ENCODE results near the gene PPP1R3D. TPM values are rescaled to one million over a fixed set of nuclear protein-coding genes. Genes with fewer than 3 reads are reported as not detected.

PPP1R3D gene
- total and polyA plus RNA-seq, 2 of the 13 experiments (the other 11 are each of a cell fraction or from before 2014, with no cell fraction given), result 1.2 to 3.7 TPM

GRCh38 chr20:59933849-59934585 lies 6.1 kb downstream of the PPP1R3D start (continued):
- TF ChIP-seq ZNF720 (CRISPR knock-in tag; IDR thresholded peaks at IDR 0.05) (no peak), ZNF10 (CRISPR knock-in tag; IDR thresholded peaks at IDR 0.05; ENCODE audit: borderline replicate concordance, low read depth) (no peak), ZNF510 (CRISPR knock-in tag; IDR thresholded peaks at IDR 0.05; ENCODE audit: low read depth) (no peak), HNRNPK (IDR thresholded peaks at IDR 0.05; ENCODE audit: low read depth, low read length, poor library complexity, severe bottlenecking) (peak; percentile 9), ZSCAN29 (CRISPR knock-in tag; conservative IDR thresholded peaks at IDR 0.05) (no peak), ZNF44 (CRISPR knock-in tag; IDR thresholded peaks at IDR 0.05) (no peak), WIZ (CRISPR knock-in tag; IDR thresholded peaks at IDR 0.05) (no peak), SRSF4 (IDR thresholded peaks at IDR 0.05; ENCODE audit: low read depth, low read length, poor library complexity, severe bottlenecking) (no peak), PAX8 (CRISPR knock-in tag; IDR thresholded peaks at IDR 0.05; ENCODE audit: borderline replicate concordance) (0 out of 2 replicates have a peak, but pooled peaks have one; percentile 49), MYPOP (CRISPR knock-in tag; IDR thresholded peaks at IDR 0.05) (no peak), DNMT1 (CRISPR knock-in tag; IDR thresholded peaks at IDR 0.05) (no peak), SALL2 (CRISPR knock-in tag; IDR thresholded peaks at IDR 0.05) (no peak), ETV5 (CRISPR knock-in tag; IDR thresholded peaks at IDR 0.05; ENCODE audit: borderline replicate concordance) (no peak), SOX5 (CRISPR knock-in tag; IDR thresholded peaks at IDR 0.05; ENCODE audit: borderline replicate concordance) (no peak), ZNF609 (CRISPR knock-in tag; IDR thresholded peaks at IDR 0.05; ENCODE audit: borderline replicate concordance) (no peak), ZNF747 (CRISPR knock-in tag; IDR thresholded peaks at IDR 0.05; ENCODE audit: borderline replicate concordance) (0 out of 2 replicates have a peak, but pooled peaks have one; percentile 64), SRSF1 (optimal IDR thresholded peaks at IDR 0.05; ENCODE audit: low read depth, low read length) (no peak), JUNB (CRISPR knock-in tag; IDR thresholded peaks at IDR 0.05; ENCODE audit: borderline replicate concordance) (no peak), NR0B2 (CRISPR knock-in tag; IDR thresholded peaks at IDR 0.05) (no peak), SAFB2 (CRISPR knock-in tag; IDR thresholded peaks at IDR 0.05; ENCODE audit: borderline replicate concordance, low read depth) (0 out of 2 replicates have a peak, but pooled peaks have one; percentile 26), MTF2 (CRISPR knock-in tag; IDR thresholded peaks at IDR 0.05; ENCODE audit: borderline replicate concordance) (no peak), MED1 (CRISPR knock-in tag; IDR thresholded peaks at IDR 0.05) (no peak), ZSCAN25 (CRISPR knock-in tag; IDR thresholded peaks at IDR 0.05) (no peak), ZBTB8A (CRISPR knock-in tag; IDR thresholded peaks at IDR 0.05; ENCODE audit: borderline replicate concordance, low read depth) (no peak)

Measured in HepG2 (cell line).